GM12864 (cell line): ENCODE measurements around the gene RTN4RL1.

Experiments
- DNase-seq: peaks from one replicate; pipeline ENCODE4 v3.0.0-alpha.2; 2011; ENCODE audit warnings: low read depth
- H3K4me3 ChIP-seq: 2 replicates; pipeline ENCODE4 v1.5.1; 2011; ENCODE audit warnings: mild to moderate bottlenecking, low read depth, low read length, control low read depth
- TF ChIP-seq, protein P1 (sequence below): IDR thresholded peaks from 2 replicates; pipeline ENCODE4 v1.5.1; 2011; ENCODE audit warnings: low read depth, mild to moderate bottlenecking, moderate library complexity, low read length, control low read depth, inconsistent platforms; ENCODE audit errors: missing control alignments

Gene RTN4RL1

DNA sequence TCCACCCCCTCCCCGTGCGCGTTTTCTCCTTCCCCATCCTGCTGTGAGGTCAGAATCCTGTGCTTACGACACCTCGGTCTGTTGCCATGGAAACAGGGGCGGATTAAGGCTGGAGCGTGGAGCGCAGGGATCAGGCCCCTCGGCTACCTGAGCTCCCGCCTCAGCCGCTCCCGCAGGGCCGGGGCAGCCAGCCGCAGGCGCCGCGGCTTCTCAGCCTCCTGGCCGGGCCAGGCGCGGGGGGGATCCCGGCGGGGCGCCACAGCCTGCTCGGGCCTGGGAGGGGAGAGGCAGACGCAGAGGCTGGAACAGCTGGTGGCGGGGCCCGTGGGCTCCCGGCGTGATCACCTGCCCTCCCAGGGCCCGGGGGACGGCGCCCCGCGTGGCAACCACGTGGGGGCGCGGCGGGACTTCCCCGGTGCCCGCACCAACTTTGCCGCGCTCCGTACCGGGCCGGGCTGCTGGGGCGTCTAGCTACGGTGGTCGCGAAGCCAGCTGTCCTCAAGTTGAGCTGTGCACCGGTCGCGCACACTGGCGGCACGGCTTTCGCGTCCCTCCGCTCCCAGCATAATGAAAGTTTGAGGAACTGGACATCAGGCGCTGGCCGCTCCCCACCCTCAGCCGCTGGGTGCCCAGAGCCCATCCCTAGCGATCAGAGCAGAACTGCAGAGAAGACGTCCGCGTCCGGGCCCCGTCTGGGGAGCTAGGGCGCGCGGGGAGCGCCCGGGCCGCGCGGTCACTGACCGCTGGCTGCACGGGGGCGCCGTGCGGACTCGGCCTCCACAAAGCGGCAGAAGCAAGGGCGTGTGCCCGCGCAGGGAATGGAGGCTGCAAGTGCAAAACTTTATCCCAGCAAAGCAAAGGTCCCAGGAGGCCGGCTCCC is 1.2 kb downstream of the RTN4RL1 start:
- TF ChIP-seq, protein P1, sequence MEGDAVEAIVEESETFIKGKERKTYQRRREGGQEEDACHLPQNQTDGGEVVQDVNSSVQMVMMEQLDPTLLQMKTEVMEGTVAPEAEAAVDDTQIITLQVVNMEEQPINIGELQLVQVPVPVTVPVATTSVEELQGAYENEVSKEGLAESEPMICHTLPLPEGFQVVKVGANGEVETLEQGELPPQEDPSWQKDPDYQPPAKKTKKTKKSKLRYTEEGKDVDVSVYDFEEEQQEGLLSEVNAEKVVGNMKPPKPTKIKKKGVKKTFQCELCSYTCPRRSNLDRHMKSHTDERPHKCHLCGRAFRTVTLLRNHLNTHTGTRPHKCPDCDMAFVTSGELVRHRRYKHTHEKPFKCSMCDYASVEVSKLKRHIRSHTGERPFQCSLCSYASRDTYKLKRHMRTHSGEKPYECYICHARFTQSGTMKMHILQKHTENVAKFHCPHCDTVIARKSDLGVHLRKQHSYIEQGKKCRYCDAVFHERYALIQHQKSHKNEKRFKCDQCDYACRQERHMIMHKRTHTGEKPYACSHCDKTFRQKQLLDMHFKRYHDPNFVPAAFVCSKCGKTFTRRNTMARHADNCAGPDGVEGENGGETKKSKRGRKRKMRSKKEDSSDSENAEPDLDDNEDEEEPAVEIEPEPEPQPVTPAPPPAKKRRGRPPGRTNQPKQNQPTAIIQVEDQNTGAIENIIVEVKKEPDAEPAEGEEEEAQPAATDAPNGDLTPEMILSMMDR = no peak
- no peak for DNase-seq
- no peak overlapping the region; the same call in 1 of the 2 replicates for H3K4me3 ChIP-seq

- TF ChIP-seq, protein P1 = no peak
- no peak overlapping the region for H3K4me3 ChIP-seq
- DNase-seq = no peak
Observed at GRCh38 chr17:2023256-2023655, 1.9 kb downstream of the RTN4RL1 start.

DNA sequence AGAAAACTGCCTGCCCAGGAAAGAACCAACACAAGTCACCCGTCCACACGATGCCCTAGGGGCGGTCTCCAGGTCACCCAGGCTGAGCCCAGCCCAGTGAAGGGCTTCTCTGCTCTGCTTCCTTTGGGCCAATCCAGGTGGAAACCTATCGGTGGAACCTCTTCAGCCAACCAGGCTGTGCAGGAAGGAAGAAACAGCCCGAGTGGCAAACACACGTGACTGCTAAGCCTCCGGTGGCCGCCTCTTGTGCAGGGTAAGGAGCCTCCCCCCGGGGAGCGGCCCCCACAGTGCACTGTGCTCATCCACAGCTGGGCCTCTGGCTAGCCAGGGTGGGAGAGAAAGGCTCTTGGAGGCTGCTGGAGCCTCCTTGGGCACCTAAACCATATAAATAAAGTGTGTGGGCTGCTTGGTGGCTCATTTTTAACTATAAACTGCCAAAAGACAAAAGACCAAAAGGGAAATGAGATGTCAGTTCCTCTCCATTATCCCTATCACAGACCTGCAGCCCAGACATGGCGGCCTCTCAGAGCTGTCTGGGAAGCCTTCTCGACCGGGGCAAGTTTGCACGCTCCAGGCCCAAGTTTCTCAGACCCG is 2.4 kb downstream of the RTN4RL1 start:
- TF ChIP-seq, protein P1 = no peak
- DNase-seq = no peak
- no peak overlapping the region for H3K4me3 ChIP-seq

- no peak overlapping the region for H3K4me3 ChIP-seq
- TF ChIP-seq, protein P1 = no peak
- DNase-seq = no peak
Observed at GRCh38 chr17:2020721-2021120, 4.4 kb downstream of the RTN4RL1 start.

- TF ChIP-seq, protein P1 = no peak
- DNase-seq = no peak
Observed at GRCh38 chr17:2019723-2020122, 5.4 kb downstream of the RTN4RL1 start.

GRCh38 chr17:2018716-2019510 is 6.2 kb downstream of the RTN4RL1 start:
- no peak overlapping the region for H3K4me3 ChIP-seq
- TF ChIP-seq, protein P1 = no peak
- DNase-seq = no peak

More at GRCh38 chr17:2019723-2020122, 5.4 kb downstream of the RTN4RL1 start:
- H3K4me3 ChIP-seq = no peak overlapping the region
